Endodermal cell (in vitro differentiated cells): ENCODE results near the gene PANK4. TPM values are rescaled to one million over a fixed set of nuclear protein-coding genes. Genes with fewer than 3 reads are reported as not detected.
A peak's percentile ranks its signal among the peaks of the same experiment; 100 is the strongest.

Experiments used
- DNase-seq: peaks from one replicate; pipeline ENCODE4 v3.0.0-alpha.2; 2017
- H3K27ac ChIP-seq: 2 replicates; pipeline ENCODE4 v1.5.1; 2013; ENCODE audit warnings: mild to moderate bottlenecking, low read depth, low read length, moderate library complexity
- H3K27me3 ChIP-seq: 2 replicates; pipeline ENCODE4 v1.6.1; 2013; ENCODE audit warnings: mild to moderate bottlenecking, low read length, moderate library complexity; ENCODE audit not compliant: insufficient read depth, control insufficient read depth, poor library complexity, severe bottlenecking
- H3K36me3 ChIP-seq: 2 replicates; pipeline ENCODE4 v1.7.0; 2013; ENCODE audit warnings: mild to moderate bottlenecking, low read length, moderate library complexity; ENCODE audit not compliant: control insufficient read depth, insufficient read depth
- H3K4me1 ChIP-seq: one replicate; pipeline ENCODE4 v1.7.0; 2013; ENCODE audit warnings: low read length; ENCODE audit not compliant: control insufficient read depth, insufficient read depth
- H3K4me3 ChIP-seq: 2 replicates; pipeline ENCODE4 v1.5.1; 2013; ENCODE audit warnings: mild to moderate bottlenecking, low read length, moderate library complexity
- H3K9ac ChIP-seq: 2 replicates; pipeline ENCODE4 v1.6.1; 2013; ENCODE audit warnings: mild to moderate bottlenecking, low read length, moderate library complexity; ENCODE audit not compliant: poor library complexity, severe bottlenecking; ENCODE audit errors: extremely low read depth
- H3K9me3 ChIP-seq: 2 replicates; pipeline ENCODE4 v1.6.1; 2013; ENCODE audit warnings: mild to moderate bottlenecking, low read length, moderate library complexity; ENCODE audit not compliant: control insufficient read depth
- H3K27ac Mint-ChIP-seq: 2 replicates; pipeline ENCODE4 v1.8.0; 2020; ENCODE audit warnings: mixed read lengths
- H3K27me3 Mint-ChIP-seq: 2 replicates; pipeline ENCODE4 v1.8.0; 2021; ENCODE audit warnings: mild to moderate bottlenecking, mixed read lengths; ENCODE audit not compliant: insufficient read depth
- H3K36me3 Mint-ChIP-seq: 2 replicates; pipeline ENCODE4 v1.8.0; 2020; ENCODE audit warnings: low read depth, mixed read lengths
- H3K4me1 Mint-ChIP-seq: 2 replicates; pipeline ENCODE4 v1.8.0; 2020; ENCODE audit warnings: mixed read lengths
- H3K4me3 Mint-ChIP-seq: 2 replicates; pipeline ENCODE4 v1.8.0; 2020; ENCODE audit warnings: mild to moderate bottlenecking, moderate library complexity, mixed read lengths
- H3K9me3 Mint-ChIP-seq: 2 replicates; pipeline ENCODE4 v1.8.0; 2020; ENCODE audit warnings: mild to moderate bottlenecking, mixed read lengths
- WGBS, 2 experiments: methylation state at CpG; one replicate each; pipeline versions ENCODE4 v1.1.5 to v1.1.7; 2013; ENCODE audit warnings: missing lambda C conversion rate in 2 of 2, mixed read lengths in 1 of 2; ENCODE audit not compliant: insufficient coverage in 1 of 2, insufficient read length in 1 of 2; 5-methylcytosine and 5-hydroxymethylcytosine counted together
- total RNA-seq, 2 donors: library from RNA; stranded (reverse); fragmentation: NEBNext Ultra II Directional in 1 of 2; extraction: Animal tissue kit (Norgen Biotek cat#: 25700) in 1 of 2; gene quantifications; 2 replicates in 1 of 2; 3 replicates in 1 of 2; pipeline ENCODE4 v1.2.1, GENCODE V29; 2021
- TF ChIP-seq, protein P1 (sequence below): fragments of 200-600 bp; sonication (generic); conservative IDR thresholded peaks from 2 replicates; pipeline ENCODE4 v1.5.0; 2021; ENCODE audit warnings: antibody characterized with exemption, mild to moderate bottlenecking

The PANK4 gene
- total RNA-seq, 2 donors from 2014 or later, result 45.6 to 49.5 TPM

- Histone ChIP-seq H3K27ac (no peak overlapping the region), H3K36me3 (no peaks in the 10 kb centered on the region), H3K9me3 (no peaks in the 10 kb centered on the region), H3K27me3 (no peaks in the 10 kb centered on the region), H3K9ac (no peak overlapping the region), H3K4me3 (no peak overlapping the region), H3K4me1 (peaks cover 4% of the 10 kb centered on the region)
- Mint-ChIP-seq H3K4me1 (peaks cover 3% of the 10 kb centered on the region), H3K36me3 (no peaks in the 10 kb centered on the region), H3K4me3 (no peak overlapping the region), H3K9me3 (no peaks in the 10 kb centered on the region), H3K27ac (no peak overlapping the region), H3K27me3 (no peaks in the 10 kb centered on the region)
- DNase-seq, result no peak
- WGBS, 2 experiments, result 93 to 94% methylated on average over 8 to 16 of the region's 16 CpGs
- TF ChIP-seq, protein P1, sequence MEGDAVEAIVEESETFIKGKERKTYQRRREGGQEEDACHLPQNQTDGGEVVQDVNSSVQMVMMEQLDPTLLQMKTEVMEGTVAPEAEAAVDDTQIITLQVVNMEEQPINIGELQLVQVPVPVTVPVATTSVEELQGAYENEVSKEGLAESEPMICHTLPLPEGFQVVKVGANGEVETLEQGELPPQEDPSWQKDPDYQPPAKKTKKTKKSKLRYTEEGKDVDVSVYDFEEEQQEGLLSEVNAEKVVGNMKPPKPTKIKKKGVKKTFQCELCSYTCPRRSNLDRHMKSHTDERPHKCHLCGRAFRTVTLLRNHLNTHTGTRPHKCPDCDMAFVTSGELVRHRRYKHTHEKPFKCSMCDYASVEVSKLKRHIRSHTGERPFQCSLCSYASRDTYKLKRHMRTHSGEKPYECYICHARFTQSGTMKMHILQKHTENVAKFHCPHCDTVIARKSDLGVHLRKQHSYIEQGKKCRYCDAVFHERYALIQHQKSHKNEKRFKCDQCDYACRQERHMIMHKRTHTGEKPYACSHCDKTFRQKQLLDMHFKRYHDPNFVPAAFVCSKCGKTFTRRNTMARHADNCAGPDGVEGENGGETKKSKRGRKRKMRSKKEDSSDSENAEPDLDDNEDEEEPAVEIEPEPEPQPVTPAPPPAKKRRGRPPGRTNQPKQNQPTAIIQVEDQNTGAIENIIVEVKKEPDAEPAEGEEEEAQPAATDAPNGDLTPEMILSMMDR, result no peak
Measured at GRCh38 chr1:2567083-2567679, 40.8 kb upstream of the PANK4 start.

- Mint-ChIP-seq H3K4me3 (no peak overlapping the region), H3K4me1 (peaks cover 3% of the 10 kb centered on the region), H3K9me3 (no peaks in the 10 kb centered on the region), H3K27ac (no peak overlapping the region), H3K27me3 (no peaks in the 10 kb centered on the region), H3K36me3 (no peaks in the 10 kb centered on the region)
- Histone ChIP-seq H3K27me3 (no peaks in the 10 kb centered on the region), H3K4me3 (no peak overlapping the region), H3K27ac (no peak overlapping the region), H3K36me3 (no peaks in the 10 kb centered on the region), H3K9ac (no peak overlapping the region), H3K4me1 (peaks cover 4% of the 10 kb centered on the region), H3K9me3 (no peaks in the 10 kb centered on the region)
- TF ChIP-seq, protein P1, result no peak
- 88 to 89% methylated on average over 9 to 31 of the region's 34 CpGs for WGBS, 2 experiments
- DNase-seq, result peak; percentile 55
Measured at GRCh38 chr1:2566101-2567045, 40.0 kb upstream of the PANK4 start.

GRCh38 chr1:2564815-2565374, 38.5 kb upstream of the PANK4 start:
- H3K4me3 Mint-ChIP-seq, result no peak overlapping the region

More at GRCh38 chr1:2564815-2565374, 38.5 kb upstream of the PANK4 start:
- WGBS, 2 experiments, result 79 to 83% methylated on average over 14 of the region's 14 CpGs
- no peak overlapping the region for H3K27ac Mint-ChIP-seq
- peaks cover 4% of the 10 kb centered on the region for H3K4me1 ChIP-seq
- H3K4me3 ChIP-seq, result no peak overlapping the region
- no peaks in the 10 kb centered on the region for H3K36me3 Mint-ChIP-seq
- H3K27me3 Mint-ChIP-seq, result no peaks in the 10 kb centered on the region
- H3K9me3 Mint-ChIP-seq, result no peaks in the 10 kb centered on the region
- peaks cover 3% of the 10 kb centered on the region for H3K4me1 Mint-ChIP-seq
- H3K27me3 ChIP-seq, result no peaks in the 10 kb centered on the region
- H3K27ac ChIP-seq, result no peak overlapping the region
- no peaks in the 10 kb centered on the region for H3K36me3 ChIP-seq
- H3K9me3 ChIP-seq, result no peaks in the 10 kb centered on the region
- DNase-seq, result no peak
- TF ChIP-seq, protein P1, result no peak
- no peak overlapping the region for H3K9ac ChIP-seq
